ACC112 (cell line): Measurements from ENCODE around the gene PXMP4.

Source experiments
- H2AFZ ChIP-seq: fragments of 200-600 bp; sonication (generic); one replicate; pipeline ENCODE4 v1.6.0; 2017; ENCODE audit warnings: antibody characterized with exemption, low read length; ENCODE audit not compliant: unreplicated experiment
- H3K27ac ChIP-seq: fragments of 200-600 bp; sonication (generic); 2 replicates; pipeline ENCODE4 v1.5.1; 2014; ENCODE audit warnings: low read depth, mild to moderate bottlenecking, antibody characterized with exemption, low read length, moderate library complexity
- H3K27me3 ChIP-seq: fragments of 200-600 bp; sonication (generic); 2 replicates; pipeline ENCODE4 v1.6.1; 2014; ENCODE audit warnings: mild to moderate bottlenecking, antibody characterized with exemption, low read length, moderate library complexity, mixed read lengths; ENCODE audit not compliant: insufficient read depth
- H3K36me3 ChIP-seq: fragments of 200-600 bp; sonication (generic); 2 replicates; pipeline ENCODE4 v1.6.1; 2016; ENCODE audit warnings: mild to moderate bottlenecking, antibody characterized with exemption, low read length, moderate library complexity, mixed read lengths; ENCODE audit not compliant: insufficient read depth
- H3K4me1 ChIP-seq: fragments of 200-600 bp; sonication (generic); one replicate; pipeline ENCODE4 v1.6.1; 2016; ENCODE audit warnings: low read length, mixed read lengths; ENCODE audit not compliant: insufficient read depth, unreplicated experiment, control insufficient read depth
- H3K4me3 ChIP-seq: fragments of 200-600 bp; sonication (generic); 2 replicates; pipeline ENCODE4 v1.5.1; 2014; ENCODE audit warnings: mild to moderate bottlenecking, low read depth, low read length
- H3K79me2 ChIP-seq: fragments of 200-600 bp; sonication (generic); one replicate; pipeline ENCODE4 v1.6.0; 2016; ENCODE audit warnings: low read length; ENCODE audit not compliant: control insufficient read depth, unreplicated experiment, insufficient read depth

The PXMP4 gene

GRCh38 chr20:33666293-33667244 is 53.5 kb downstream of the PXMP4 start, which contains the start of gene ACTL10:
Gene ACTL10, plus strand, starts transcription at chr20:33666943. Its CDS starts 555 bp downstream, at chr20:33667498.
- Histone ChIP-seq H3K36me3 (no peaks in the 10 kb centered on the region), H3K4me3 (peak within 1 kb of the TSS; percentile 78), H2AFZ (peak within 1 kb of the TSS; percentile 52), H3K79me2 (no peaks in the 10 kb centered on the region), H3K27me3 (no peaks in the 10 kb centered on the region), H3K27ac (peak within 1 kb of the TSS; percentile 28; the same call in 1 of the 2 replicates), H3K4me1 (peaks cover 22% of the 10 kb centered on the region)

DNA sequence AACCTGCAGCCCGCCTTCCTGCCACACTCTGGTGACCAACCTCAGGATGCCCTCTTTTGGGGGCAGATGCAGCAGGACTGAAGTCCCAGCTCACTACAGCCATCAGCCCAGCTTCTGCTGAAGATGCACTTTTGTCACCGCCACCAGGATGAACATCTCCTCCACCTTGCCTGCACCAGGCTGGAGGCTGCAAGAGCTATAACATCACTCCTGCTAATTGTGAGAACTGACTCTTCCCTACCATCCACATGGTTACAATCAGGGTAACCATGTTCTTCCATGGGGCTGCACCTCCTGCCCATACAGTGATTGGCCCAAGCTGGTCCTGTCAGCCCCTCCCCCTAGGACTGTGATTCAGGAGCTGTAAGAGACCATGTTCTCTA is 55.4 kb downstream of the PXMP4 start:
- Histone ChIP-seq H2AFZ (no peak overlapping the region), H3K36me3 (no peaks in the 10 kb centered on the region), H3K4me1 (peaks cover 22% of the 10 kb centered on the region), H3K79me2 (no peaks in the 10 kb centered on the region), H3K27ac (no peak overlapping the region), H3K4me3 (no peak overlapping the region), H3K27me3 (no peaks in the 10 kb centered on the region)

DNA sequence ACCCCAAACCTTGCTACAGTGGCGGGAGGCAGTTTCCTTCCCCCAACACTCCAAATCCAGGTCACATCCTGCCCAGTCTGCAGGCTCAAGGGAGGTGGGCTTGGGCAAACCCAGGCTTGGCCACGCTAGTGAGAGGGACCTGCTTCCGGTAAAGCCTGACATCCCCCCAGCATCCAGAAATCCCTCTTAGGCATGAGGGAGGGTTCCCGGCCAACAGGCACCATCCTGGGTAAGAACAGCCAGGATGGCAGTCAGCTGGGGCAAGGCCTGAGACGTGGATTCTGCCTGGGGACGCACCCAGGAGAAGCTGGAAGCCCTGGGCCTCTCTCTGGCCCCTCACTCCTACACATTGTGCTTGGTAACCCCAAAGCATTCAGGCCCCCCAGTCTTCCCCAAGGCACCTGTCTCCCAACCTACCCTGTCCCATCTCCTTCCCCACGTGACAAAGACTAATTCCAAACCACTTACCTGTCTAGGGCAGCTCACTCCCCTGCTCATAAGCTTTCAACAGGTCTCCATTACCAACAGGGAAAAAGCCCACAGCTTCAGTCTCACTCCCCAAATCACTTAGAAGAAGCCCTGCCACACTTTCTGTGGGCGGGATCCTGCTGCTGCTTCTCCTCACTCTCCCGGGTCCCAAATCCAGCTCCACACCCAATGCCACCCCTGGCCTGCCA is 55.9 kb downstream of the PXMP4 start:
- Histone ChIP-seq H3K27me3 (no peaks in the 10 kb centered on the region), H3K4me3 (peak overlapping the region; percentile 93), H3K4me1 (peaks cover 22% of the 10 kb centered on the region), H3K79me2 (no peaks in the 10 kb centered on the region), H3K27ac (peak overlapping the region; percentile 56), H2AFZ (peak overlapping the region; percentile 63), H3K36me3 (no peaks in the 10 kb centered on the region)

DNA sequence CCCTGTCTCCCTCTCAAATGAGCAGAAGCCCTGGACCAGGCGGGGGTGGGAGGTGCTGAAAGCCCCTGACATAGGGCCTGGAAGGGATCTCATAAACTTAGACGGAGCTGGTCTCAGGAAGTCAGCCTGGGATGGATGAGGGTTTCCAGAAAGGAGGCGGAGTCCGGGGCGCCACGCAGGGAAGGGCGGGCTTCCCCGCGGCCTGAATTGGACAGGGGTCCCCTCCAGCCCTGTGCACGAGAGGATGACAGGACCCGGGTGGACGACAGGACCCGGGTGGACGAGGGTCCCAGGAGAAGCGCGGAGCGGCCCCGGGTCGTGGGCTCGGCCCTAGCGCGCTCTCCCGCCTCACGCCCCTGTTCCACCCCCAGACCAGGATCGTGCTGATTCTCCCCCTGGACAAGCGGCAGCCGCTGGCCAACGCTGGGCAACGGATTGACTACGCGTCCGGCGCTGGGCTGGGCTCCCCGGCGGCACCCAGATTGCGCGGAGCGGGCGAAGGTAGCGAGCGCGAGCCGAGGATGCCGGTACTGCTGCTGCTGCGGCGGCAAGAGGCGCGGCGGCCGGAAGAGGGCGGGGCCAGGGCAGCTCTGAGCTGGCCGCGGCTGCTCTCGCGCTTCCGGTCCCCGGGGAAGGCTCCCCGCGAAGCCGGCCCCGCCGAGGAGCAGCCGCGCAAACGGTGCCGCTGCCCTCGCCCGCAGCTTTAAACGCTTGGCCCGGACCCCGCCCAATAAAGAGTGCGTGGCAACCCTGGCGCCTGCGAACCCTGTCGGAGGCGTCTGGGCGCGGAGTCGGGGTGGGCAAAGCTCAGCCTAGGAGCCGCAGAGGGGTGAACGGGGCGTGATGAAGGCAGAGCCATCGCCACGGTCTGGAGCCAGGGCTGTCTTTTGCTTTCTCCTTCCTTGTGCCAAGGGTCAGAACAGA is 56.7 kb downstream of the PXMP4 start:
- Histone ChIP-seq H3K79me2 (no peaks in the 10 kb centered on the region), H3K36me3 (no peaks in the 10 kb centered on the region), H3K27me3 (no peaks in the 10 kb centered on the region), H3K4me1 (peaks cover 22% of the 10 kb centered on the region), H3K4me3 (peak overlapping the region; percentile 93), H3K27ac (peak overlapping the region; percentile 63), H2AFZ (peak overlapping the region; percentile 63)

GRCh38 chr20:33662172-33662571 is 57.9 kb downstream of the PXMP4 start, which contains the start of gene C20orf144:
Gene C20orf144, plus strand, starts transcription at chr20:33662327. Its CDS starts 19 bp downstream, at chr20:33662346.
- Histone ChIP-seq H3K79me2 (no peaks in the 10 kb centered on the region), H3K27ac (peak within 1 kb of the TSS; percentile 63; the same call in 1 of the 2 replicates), H3K27me3 (no peaks in the 10 kb centered on the region), H3K4me1 (peaks cover 18% of the 10 kb centered on the region), H3K4me3 (peak within 1 kb of the TSS; percentile 93), H3K36me3 (no peaks in the 10 kb centered on the region), H2AFZ (peak within 1 kb of the TSS; percentile 63)

DNA sequence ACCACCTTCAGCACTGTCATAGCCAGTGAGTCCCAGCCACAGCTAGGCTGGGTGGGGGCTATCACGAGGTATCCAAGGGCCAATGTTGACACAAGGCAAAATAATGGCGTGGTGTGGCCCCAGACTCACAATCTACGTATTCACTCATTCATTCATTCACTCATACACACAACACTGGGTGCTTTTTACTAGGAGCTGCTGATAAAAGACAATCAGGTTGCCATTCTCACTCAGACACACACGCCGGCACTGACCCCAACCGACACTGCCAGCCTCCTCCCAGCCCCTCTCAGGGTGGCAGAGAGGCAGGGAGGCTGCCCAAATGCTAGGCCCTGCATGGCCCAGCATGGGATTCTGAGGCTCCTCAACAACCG is 59.4 kb downstream of the PXMP4 start:
- H3K4me3 ChIP-seq = no peak overlapping the region
- H2AFZ ChIP-seq = no peak overlapping the region
- H3K79me2 ChIP-seq = no peaks in the 10 kb centered on the region
- H3K27ac ChIP-seq = no peak overlapping the region
- H3K27me3 ChIP-seq = no peaks in the 10 kb centered on the region
- H3K4me1 ChIP-seq = peaks cover 12% of the 10 kb centered on the region
- no peaks in the 10 kb centered on the region for H3K36me3 ChIP-seq

- H3K27ac ChIP-seq = no peak overlapping the region
- H3K4me3 ChIP-seq = no peak overlapping the region
- peaks cover 12% of the 10 kb centered on the region for H3K4me1 ChIP-seq
- no peaks in the 10 kb centered on the region for H3K36me3 ChIP-seq
- H3K27me3 ChIP-seq = no peaks in the 10 kb centered on the region
- no peaks in the 10 kb centered on the region for H3K79me2 ChIP-seq
- H2AFZ ChIP-seq = no peak overlapping the region
Observed at GRCh38 chr20:33660035-33660684, 60.0 kb downstream of the PXMP4 start.

- Histone ChIP-seq H2AFZ (no peak overlapping the region), H3K27me3 (no peaks in the 10 kb centered on the region), H3K79me2 (no peaks in the 10 kb centered on the region), H3K36me3 (no peaks in the 10 kb centered on the region), H3K4me3 (no peak overlapping the region), H3K4me1 (peaks cover 12% of the 10 kb centered on the region), H3K27ac (no peak overlapping the region)
Observed at GRCh38 chr20:33659341-33660034, 60.6 kb downstream of the PXMP4 start.

DNA sequence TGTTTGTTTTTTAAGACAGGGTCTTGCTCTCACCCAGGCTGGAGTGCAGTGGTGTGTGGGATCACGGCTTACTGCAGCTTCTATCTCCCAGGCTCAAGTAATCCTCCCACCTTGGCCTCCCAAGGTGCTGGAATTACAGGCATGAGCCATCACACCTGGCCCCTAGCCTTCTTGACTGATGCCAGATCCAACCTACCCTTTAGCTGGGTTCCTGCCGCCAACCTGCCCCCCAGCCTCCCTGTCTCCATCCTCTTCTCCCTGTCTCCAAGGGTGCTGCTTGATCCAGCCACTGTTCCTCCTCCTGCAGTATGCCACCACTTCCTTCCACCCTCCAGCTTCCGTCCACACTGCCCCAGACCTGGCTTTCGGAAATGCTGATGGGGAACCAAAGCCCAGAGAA is 61.2 kb downstream of the PXMP4 start:
- H3K36me3 ChIP-seq = no peaks in the 10 kb centered on the region
- H2AFZ ChIP-seq = no peak overlapping the region
- H3K27ac ChIP-seq = no peak overlapping the region
- no peaks in the 10 kb centered on the region for H3K27me3 ChIP-seq
- no peak overlapping the region for H3K4me3 ChIP-seq
- no peaks in the 10 kb centered on the region for H3K79me2 ChIP-seq
- peaks cover 6% of the 10 kb centered on the region for H3K4me1 ChIP-seq
